ENCODE data around the gene FGF23. TPM values are rescaled to one million over a fixed set of nuclear protein-coding genes. Genes with fewer than 3 reads are reported as not detected.

Gene FGF23
- total and polyA plus RNA-seq, 2 donors from 2014 or later = not detected

GRCh38 chr12:4388662-4389061 is 9.2 kb upstream of the FGF23 start:
- Histone ChIP-seq H3K9ac (ENCODE audit: low read length in 3 of 3) (no peak overlapping the region), H3K9me3 (ENCODE audit: control insufficient read depth in 2 of 3, insufficient read depth in 1 of 3, low read length in 3 of 3) (no peaks in the 10 kb centered on the region), H3K27ac (ENCODE audit: low read depth in 2 of 2, low read length in 2 of 2) (no peak overlapping the region), H3K4me3 (ENCODE audit: low read length in 3 of 3) (no peak overlapping the region), H3K36me3 (ENCODE audit: control insufficient read depth in 2 of 3, insufficient read depth in 3 of 3, low read length in 3 of 3) (no peaks in the 10 kb centered on the region), H3K27me3 (ENCODE audit: control insufficient read depth, insufficient read depth, low read length) (no peaks in the 10 kb centered on the region), H3K4me1 (ENCODE audit: control insufficient read depth in 2 of 3, insufficient read depth in 2 of 3, low read depth in 1 of 3, low read length in 3 of 3) (no peaks in the 10 kb centered on the region)
- TF ChIP-seq, protein P1, sequence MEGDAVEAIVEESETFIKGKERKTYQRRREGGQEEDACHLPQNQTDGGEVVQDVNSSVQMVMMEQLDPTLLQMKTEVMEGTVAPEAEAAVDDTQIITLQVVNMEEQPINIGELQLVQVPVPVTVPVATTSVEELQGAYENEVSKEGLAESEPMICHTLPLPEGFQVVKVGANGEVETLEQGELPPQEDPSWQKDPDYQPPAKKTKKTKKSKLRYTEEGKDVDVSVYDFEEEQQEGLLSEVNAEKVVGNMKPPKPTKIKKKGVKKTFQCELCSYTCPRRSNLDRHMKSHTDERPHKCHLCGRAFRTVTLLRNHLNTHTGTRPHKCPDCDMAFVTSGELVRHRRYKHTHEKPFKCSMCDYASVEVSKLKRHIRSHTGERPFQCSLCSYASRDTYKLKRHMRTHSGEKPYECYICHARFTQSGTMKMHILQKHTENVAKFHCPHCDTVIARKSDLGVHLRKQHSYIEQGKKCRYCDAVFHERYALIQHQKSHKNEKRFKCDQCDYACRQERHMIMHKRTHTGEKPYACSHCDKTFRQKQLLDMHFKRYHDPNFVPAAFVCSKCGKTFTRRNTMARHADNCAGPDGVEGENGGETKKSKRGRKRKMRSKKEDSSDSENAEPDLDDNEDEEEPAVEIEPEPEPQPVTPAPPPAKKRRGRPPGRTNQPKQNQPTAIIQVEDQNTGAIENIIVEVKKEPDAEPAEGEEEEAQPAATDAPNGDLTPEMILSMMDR (IDR thresholded peaks at IDR 0.05; ENCODE audit: borderline replicate concordance, extremely low read depth, insufficient read depth) = no peak
- intact Hi-C loops (cut with DNase I) = no loop called here
- no peak for FAIRE-seq
- DNase-seq = no peak

GRCh38 chr12:4388032-4388431 is 8.5 kb upstream of the FGF23 start:
- FAIRE-seq (no peak), DNase-seq (no peak)
- Histone ChIP-seq H3K9me3 (ENCODE audit: control insufficient read depth in 2 of 3, insufficient read depth in 1 of 3, low read length in 3 of 3) (no peaks in the 10 kb centered on the region), H3K27me3 (ENCODE audit: control insufficient read depth, insufficient read depth, low read length) (no peaks in the 10 kb centered on the region), H3K27ac (ENCODE audit: low read depth in 2 of 2, low read length in 2 of 2) (no peak overlapping the region), H3K4me1 (ENCODE audit: control insufficient read depth in 2 of 3, insufficient read depth in 2 of 3, low read depth in 1 of 3, low read length in 3 of 3) (no peaks in the 10 kb centered on the region), H3K9ac (ENCODE audit: low read length in 3 of 3) (no peak overlapping the region), H3K36me3 (ENCODE audit: control insufficient read depth in 2 of 3, insufficient read depth in 3 of 3, low read length in 3 of 3) (no peaks in the 10 kb centered on the region), H3K4me3 (ENCODE audit: low read length in 3 of 3) (no peak overlapping the region)
- intact Hi-C loops (cut with DNase I) = no loop called here
- TF ChIP-seq, protein P1 (IDR thresholded peaks at IDR 0.05; ENCODE audit: borderline replicate concordance, extremely low read depth, insufficient read depth) = no peak

- FAIRE-seq (no peak), DNase-seq (no peak)
- no peak overlapping the region for H3K9ac ChIP-seq (ENCODE audit: low read length in 3 of 3)
- H3K27ac ChIP-seq (ENCODE audit: low read depth in 2 of 2, low read length in 2 of 2) = no peak overlapping the region
- TF ChIP-seq, protein P1 (IDR thresholded peaks at IDR 0.05; ENCODE audit: borderline replicate concordance, extremely low read depth, insufficient read depth) = no peak
- H3K27me3 ChIP-seq (ENCODE audit: control insufficient read depth, insufficient read depth, low read length) = no peaks in the 10 kb centered on the region
- no peaks in the 10 kb centered on the region for H3K4me1 ChIP-seq (ENCODE audit: control insufficient read depth in 2 of 3, insufficient read depth in 2 of 3, low read depth in 1 of 3, low read length in 3 of 3)
- no peak overlapping the region for H3K4me3 ChIP-seq (ENCODE audit: low read length in 3 of 3)
- H3K9me3 ChIP-seq (ENCODE audit: control insufficient read depth in 2 of 3, insufficient read depth in 1 of 3, low read length in 3 of 3) = no peaks in the 10 kb centered on the region
- intact Hi-C loops (cut with DNase I) = no loop called here
- H3K36me3 ChIP-seq (ENCODE audit: control insufficient read depth in 2 of 3, insufficient read depth in 3 of 3, low read length in 3 of 3) = no peaks in the 10 kb centered on the region
These were observed 8.1 kb upstream of the FGF23 start for GRCh38 chr12:4387607-4388006.

DNA sequence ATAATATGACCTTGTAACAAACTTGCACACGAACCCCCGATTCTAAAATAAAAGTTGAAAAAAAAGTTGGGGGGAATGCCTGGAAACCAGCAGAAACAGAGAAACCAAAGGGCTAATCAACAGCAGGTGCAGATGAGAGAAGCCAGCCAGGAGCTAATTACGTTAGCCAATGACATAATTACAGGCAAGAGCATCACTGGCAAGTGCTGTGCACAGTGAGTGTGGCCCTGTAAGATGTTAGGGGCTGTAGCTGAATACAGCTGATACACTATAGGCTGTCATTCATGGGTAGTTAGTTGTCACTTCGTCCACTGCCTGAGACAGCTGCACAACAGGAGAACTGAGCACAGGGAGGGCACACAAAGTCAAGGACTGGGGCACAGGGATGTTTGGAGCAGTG is 7.3 kb upstream of the FGF23 start:
- no peak overlapping the region for H3K27ac ChIP-seq (ENCODE audit: low read depth in 2 of 2, low read length in 2 of 2)
- H3K27me3 ChIP-seq (ENCODE audit: control insufficient read depth, insufficient read depth, low read length) = no peaks in the 10 kb centered on the region
- no peak overlapping the region for H3K4me3 ChIP-seq (ENCODE audit: low read length in 3 of 3)
- TF ChIP-seq, protein P1 (IDR thresholded peaks at IDR 0.05; ENCODE audit: borderline replicate concordance, extremely low read depth, insufficient read depth) = no peak
- no peaks in the 10 kb centered on the region for H3K4me1 ChIP-seq (ENCODE audit: control insufficient read depth in 2 of 3, insufficient read depth in 2 of 3, low read depth in 1 of 3, low read length in 3 of 3)
- no peaks in the 10 kb centered on the region for H3K9me3 ChIP-seq (ENCODE audit: control insufficient read depth in 2 of 3, insufficient read depth in 1 of 3, low read length in 3 of 3)
- intact Hi-C loops (cut with DNase I) = no loop called here
- H3K9ac ChIP-seq (ENCODE audit: low read length in 3 of 3) = no peak overlapping the region
- H3K36me3 ChIP-seq (ENCODE audit: control insufficient read depth in 2 of 3, insufficient read depth in 3 of 3, low read length in 3 of 3) = no peaks in the 10 kb centered on the region
- FAIRE-seq (no peak), DNase-seq (no peak)

Measured in kidney (tissue), 14 donors.